ENCODE measurements around the gene MIEN1.

GRCh38 chr17:39740357-39741111 lies 10.2 kb upstream of the MIEN1 start:
- TF ChIP-seq POLR2A (IDR thresholded peaks at IDR 0.05) (peak in 2 of 3 donors; percentile 11 to 61), CTCF (IDR thresholded peaks at IDR 0.05) (no peak)

Measured in body of pancreas (tissue), 4 donors.